GM12878 (cell line): Measurements from ENCODE around the gene SMYD5.

ENCODE experiments used
- CEBPB ChIP-seq, 2 experiments: fragments of 150-350 bp in 1 of 2; IDR thresholded peaks; 2 replicates each; pipeline ENCODE4 v1.6.1; 2012 to 2014; ENCODE audit warnings: low read depth in 2 of 2, low read length in 2 of 2, borderline replicate concordance in 1 of 2, inconsistent platforms in 1 of 2
- CTCF ChIP-seq, 3 experiments: IDR thresholded peaks in 2 of 3; conservative IDR thresholded peaks in 1 of 3; 2 replicates each; pipeline ENCODE4 v1.5.1; 2011; ENCODE audit warnings: low read depth in 3 of 3, low read length in 3 of 3, mild to moderate bottlenecking in 3 of 3, control low read depth in 2 of 3, moderate library complexity in 2 of 3, inconsistent platforms in 1 of 3, mixed read lengths in 1 of 3; ENCODE audit not compliant: control insufficient read depth in 2 of 3, insufficient read depth in 1 of 3; ENCODE audit errors: extremely low read depth in 1 of 3
- ESRRA ChIP-seq: IDR thresholded peaks from 2 replicates; pipeline ENCODE4 v1.6.1; 2012; ENCODE audit warnings: mild to moderate bottlenecking, low read length, improper control_type of control experiment
- EZH2 ChIP-seq: IDR thresholded peaks from 2 replicates; pipeline ENCODE4 v1.6.1; 2012; ENCODE audit warnings: low read depth, mild to moderate bottlenecking, control low read depth, inconsistent platforms, low read length, borderline replicate concordance; ENCODE audit not compliant: control insufficient read depth
- NRF1 ChIP-seq: conservative IDR thresholded peaks from 2 replicates; pipeline ENCODE4 v1.6.1; 2011; ENCODE audit warnings: mild to moderate bottlenecking, low read depth, low read length, improper control_type of control experiment
- POLR2AphosphoS5 ChIP-seq: IDR thresholded peaks from 2 replicates; pipeline ENCODE4 v1.6.1; 2011; ENCODE audit warnings: mild to moderate bottlenecking, low read length, inconsistent platforms
- SMC3 ChIP-seq: IDR thresholded peaks from 2 replicates; pipeline ENCODE4 v1.6.1; 2011; ENCODE audit warnings: low read length, improper control_type of control experiment, borderline replicate concordance
- SREBF1 ChIP-seq: IDR thresholded peaks from 2 replicates; pipeline ENCODE4 v1.6.1; 2012; ENCODE audit warnings: mild to moderate bottlenecking, low read length
- TCF12 ChIP-seq: IDR thresholded peaks from 2 replicates; pipeline ENCODE4 v1.6.1; 2011; ENCODE audit warnings: low read depth, mild to moderate bottlenecking, low read length
- WRNIP1 ChIP-seq: IDR thresholded peaks from 2 replicates; pipeline ENCODE4 v1.6.1; 2011; ENCODE audit warnings: low read depth, low read length, improper control_type of control experiment, borderline replicate concordance
- ZNF592 ChIP-seq: fragments of 450-650 bp; IDR thresholded peaks from 2 replicates; pipeline ENCODE4 v1.6.1; 2017; ENCODE audit warnings: mild to moderate bottlenecking, moderate library complexity
- ZNF687 ChIP-seq: fragments of 450-650 bp; IDR thresholded peaks from 2 replicates; pipeline ENCODE4 v1.6.1; 2017; ENCODE audit warnings: mild to moderate bottlenecking, moderate library complexity

GRCh38 chr2:73257425-73258125 lies 43.5 kb downstream of the SMYD5 start:
- TF ChIP-seq ZNF687 (no peak), EZH2 (no peak), SREBF1 (no peak), CTCF (IDR thresholded peaks at IDR 0.05 in 2 of 3, conservative IDR thresholded peaks at IDR 0.05 in 1 of 3; ENCODE audit: control insufficient read depth in 2 of 3, extremely low read depth in 1 of 3, insufficient read depth in 1 of 3, low read depth in 3 of 3, low read length in 3 of 3) (no peak), CEBPB (IDR thresholded peaks at IDR 0.05; ENCODE audit: borderline replicate concordance in 1 of 2, low read depth in 2 of 2, low read length in 2 of 2) (no peak), ZNF592 (no peak), WRNIP1 (no peak), SMC3 (no peak), POLR2AphosphoS5 (no peak), NRF1 (no peak), ESRRA (no peak), TCF12 (no peak)
